NAMALWA (cell line): ENCODE results near the gene OR52E5.

Experiments used
- DNase-seq: peaks from one replicate; pipeline ENCODE4 v3.0.0-alpha.2; 2015; ENCODE audit warnings: low spot score

OR52E5 gene

GRCh38 chr11:5933116-5933515 is 40.1 kb downstream of the OR52E5 start:
- DNase-seq = no peak

- DNase-seq = no peak
Observed at GRCh38 chr11:5937868-5938602, 45.0 kb downstream of the OR52E5 start.

GRCh38 chr11:5938603-5938965 is 45.6 kb downstream of the OR52E5 start:
- no peak for DNase-seq

GRCh38 chr11:5940748-5941147 is 47.7 kb downstream of the OR52E5 start:
- no peak for DNase-seq

DNA sequence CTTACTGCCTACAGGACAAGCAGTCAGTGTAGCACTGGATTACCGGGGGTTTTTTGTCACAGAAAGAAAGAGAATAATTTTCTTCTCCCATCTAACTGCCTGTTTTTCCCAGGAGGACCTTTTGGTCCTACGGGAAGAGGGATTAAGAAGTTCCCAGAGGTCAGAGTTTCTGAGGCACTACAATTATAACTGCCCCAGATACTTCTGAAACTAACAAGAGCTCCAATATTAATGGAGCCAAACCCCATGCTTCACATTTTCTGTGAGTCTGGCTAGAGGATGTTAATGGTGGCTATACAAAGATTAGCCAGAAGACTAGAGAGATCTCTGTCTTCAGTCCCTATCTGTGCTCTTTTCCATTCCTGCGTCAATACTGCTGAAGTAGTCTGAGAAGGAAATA is 48.9 kb downstream of the OR52E5 start, which contains the start of gene OR56A3:
OR56A3 (plus strand) TSS at position 301 of the 400 bp plus-strand sequence. CDS start 5,096 bp downstream, outside the sequence.
- no peak for DNase-seq
